Adrenal gland (tissue), 12 donors: Measurements from ENCODE around the gene MIER3. TPM values are rescaled to one million over a fixed set of nuclear protein-coding genes. Genes with fewer than 3 reads are reported as not detected.

Experiments used
- DNase-seq, 7 donors: peaks; one replicate each; pipeline ENCODE4 v3.0.0-alpha.2; 2019 to 2020
- H3K27ac ChIP-seq, 5 donors: fragments of 200-600 bp; sonication (generic) in 4 of 5; 1 replicate in 3 of 5; 2 replicates in 2 of 5; pipeline versions ENCODE4 v1.5.1 to v1.8.0; 2016 to 2020; ENCODE audit warnings: mild to moderate bottlenecking in 1 of 5
- H3K27me3 ChIP-seq: fragments of 200-600 bp; 2 replicates; pipeline ENCODE4 v1.8.0; 2021
- H3K36me3 ChIP-seq, 2 donors: fragments of 200-600 bp; replicated peaks in 1 of 2; 1 replicate in 1 of 2; 2 replicates in 1 of 2; pipeline versions ENCODE4 v1.5.1 to v1.8.0; 2018 to 2022
- H3K4me1 ChIP-seq, 2 donors: fragments of 200-600 bp; replicated peaks in 1 of 2; 1 replicate in 1 of 2; 2 replicates in 1 of 2; pipeline versions ENCODE4 v1.5.1 to v1.8.0; 2018 to 2021
- H3K4me3 ChIP-seq, 4 donors: fragments of 200-600 bp; sonication (generic) in 3 of 4; one replicate each; pipeline ENCODE4 v1.5.1; 2016 to 2018
- H3K9me3 ChIP-seq, 3 donors: fragments of 200-600 bp; sonication (generic) in 1 of 3; replicated peaks in 1 of 3; 1 replicate in 2 of 3; 2 replicates in 1 of 3; pipeline versions ENCODE4 v1.5.1 to v1.8.0; 2016 to 2021
- POLR2A ChIP-seq, 2 donors: fragments of 450-650 bp; IDR thresholded peaks; one replicate each; pipeline ENCODE4 v1.6.1; 2017; ENCODE audit warnings: antibody characterized with exemption in 2 of 2, mild to moderate bottlenecking in 2 of 2, moderate library complexity in 1 of 2
- WGBS, 4 donors: extraction: QIAGEN DNeasy Blood & Tissue Kit in 2 of 4; methylation state at CpG; one replicate each; pipeline versions ENCODE4 v1.1.5 to v1.1.7; 2013 to 2017; 5-methylcytosine and 5-hydroxymethylcytosine counted together
- intact Hi-C, 2 donors: fragments of 100-400 bp; cut with DNase I; formaldehyde crosslinking; loops; one replicate each; pipeline versions ENCODE4 v1.14.1 to v1.15.0; 2022 to 2023
- polyA plus RNA-seq, 3 donors: library from polyadenylated mRNA; stranded (reverse); fragments of 200-250 nt in 2 of 3; fragments of 350-450 nt in 1 of 3; fragmentation: Illumina TruSeq in 1 of 3; extraction: RNeasy Lipid Tissue Mini Kit (QIAGEN cat#74804) in 1 of 3; gene quantifications; one replicate each; pipeline ENCODE4 v1.2.3, GENCODE V29; 2013 to 2014
- total RNA-seq, 9 donors: library from RNA; depleted of rRNA in 4 of 9; stranded (reverse); fragments of >200 nt in 4 of 9; fragments of 120-200 nt in 1 of 9; fragmentation: NEBNext Ultra II Directional in 1 of 9; extraction: Animal tissue kit (Norgen Biotek cat#: 25700) in 1 of 9; gene quantifications; one replicate each; pipeline versions ENCODE4 v1.1.0 to v1.2.4, GENCODE V29; 2013 to 2023
- TF ChIP-seq, protein P1 (sequence below), 6 experiments: fragments of 450-650 bp in 4 of 6; fragments of 200-600 bp in 2 of 6; sonication (generic) in 1 of 6; IDR thresholded peaks; 1 replicate in 5 of 6; 2 replicates in 1 of 6; pipeline versions ENCODE4 v1.5.1 to v1.8.0; 2016 to 2021; ENCODE audit warnings: antibody characterized with exemption in 6 of 6, mild to moderate bottlenecking in 2 of 6, moderate library complexity in 1 of 6
- donor health status: healthy with polysubstance abuse.
- donor health status: Bipolar disorder and iron deficiency.
- donor health status: DM: yes; HTN: yes; CAD: no.
- donor health status: DM: no; HTN: no; CAD: no.
- donor health status: DM: no; HTN: no; CAD: no.
- donor health status: DM: yes; HTN: yes; CAD: no.

The MIER3 gene
- total and polyA plus RNA-seq, 12 donors = 5.1 to 30.2 (median 19.1) TPM

DNA sequence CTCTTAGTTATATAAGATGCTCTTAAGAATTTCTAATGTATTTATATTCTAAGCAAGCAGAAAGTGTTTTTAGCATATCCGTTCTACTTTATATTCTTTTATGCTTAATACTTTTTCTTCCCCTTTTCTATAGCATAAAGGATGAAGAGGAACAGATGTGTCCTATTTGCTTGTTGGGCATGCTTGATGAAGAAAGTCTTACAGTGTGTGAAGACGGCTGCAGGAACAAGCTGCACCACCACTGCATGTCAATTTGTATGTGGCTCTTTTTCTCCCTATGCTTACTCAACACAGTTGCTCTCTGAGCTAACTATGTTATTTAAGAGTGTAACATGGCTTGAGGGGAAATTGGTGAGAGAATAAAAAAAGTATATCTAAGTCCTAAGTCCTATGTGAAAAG, 80.1 kb downstream of the MIER3 start:
- Histone ChIP-seq H3K27ac (no peak overlapping the region), H3K4me3 (no peak overlapping the region), H3K27me3 (no peaks in the 10 kb centered on the region), H3K4me1 (no peaks in the 10 kb centered on the region), H3K36me3 (peaks cover 0 to 35% of the 10 kb centered on the region in 2 donors), H3K9me3 (no peaks in the 10 kb centered on the region)
- 79 to 82% (median 81%) methylated on average over 2 of the region's 2 CpGs for WGBS, 4 donors
- no peak for DNase-seq
- intact Hi-C loops = no loop called here
- TF ChIP-seq POLR2A (IDR thresholded peaks at IDR 0.05) = no peak
- TF ChIP-seq, protein P1, sequence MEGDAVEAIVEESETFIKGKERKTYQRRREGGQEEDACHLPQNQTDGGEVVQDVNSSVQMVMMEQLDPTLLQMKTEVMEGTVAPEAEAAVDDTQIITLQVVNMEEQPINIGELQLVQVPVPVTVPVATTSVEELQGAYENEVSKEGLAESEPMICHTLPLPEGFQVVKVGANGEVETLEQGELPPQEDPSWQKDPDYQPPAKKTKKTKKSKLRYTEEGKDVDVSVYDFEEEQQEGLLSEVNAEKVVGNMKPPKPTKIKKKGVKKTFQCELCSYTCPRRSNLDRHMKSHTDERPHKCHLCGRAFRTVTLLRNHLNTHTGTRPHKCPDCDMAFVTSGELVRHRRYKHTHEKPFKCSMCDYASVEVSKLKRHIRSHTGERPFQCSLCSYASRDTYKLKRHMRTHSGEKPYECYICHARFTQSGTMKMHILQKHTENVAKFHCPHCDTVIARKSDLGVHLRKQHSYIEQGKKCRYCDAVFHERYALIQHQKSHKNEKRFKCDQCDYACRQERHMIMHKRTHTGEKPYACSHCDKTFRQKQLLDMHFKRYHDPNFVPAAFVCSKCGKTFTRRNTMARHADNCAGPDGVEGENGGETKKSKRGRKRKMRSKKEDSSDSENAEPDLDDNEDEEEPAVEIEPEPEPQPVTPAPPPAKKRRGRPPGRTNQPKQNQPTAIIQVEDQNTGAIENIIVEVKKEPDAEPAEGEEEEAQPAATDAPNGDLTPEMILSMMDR (IDR thresholded peaks at IDR 0.05) = no peak

Other genes starting within 250 kb of the MIER3 start
- gene MAP3K1, start 136.6 kb downstream of the MIER3 start, total RNA-seq = 10 to 100 TPM; 12.2 to 26.1 (median 16.8) TPM
- 10 to 100 TPM in 1 of 3 donors, 1 to 10 TPM in 2; 4.9 to 10.3 (median 6.0) TPM for gene MAP3K1, start 136.6 kb downstream of the MIER3 start, polyA plus RNA-seq
- 10 to 100 TPM in 5 of 9 donors, 1 to 10 TPM in 3, not detected in 1; 3.5 to 21.0 (median 11.0) TPM for gene SETD9, start 42.5 kb downstream of the MIER3 start, total RNA-seq
- gene SETD9, start 42.5 kb downstream of the MIER3 start, polyA plus RNA-seq = 10 to 100 TPM in 1 of 3 donors, 1 to 10 TPM in 2; 4.2 to 11.6 (median 8.2) TPM
- gene GPBP1, start 221.9 kb upstream of the MIER3 start, total RNA-seq = 100 to 1,000 TPM in 2 of 9 donors, 10 to 100 TPM in 7; 38.7 to 131 (median 75.0) TPM
- 100 to 1,000 TPM in 1 of 3 donors, 10 to 100 TPM in 2; 60.9 to 115 (median 92.6) TPM for gene GPBP1, start 221.9 kb upstream of the MIER3 start, polyA plus RNA-seq